Measurements from ENCODE around the gene LPAR2.

The LPAR2 gene

DNA sequence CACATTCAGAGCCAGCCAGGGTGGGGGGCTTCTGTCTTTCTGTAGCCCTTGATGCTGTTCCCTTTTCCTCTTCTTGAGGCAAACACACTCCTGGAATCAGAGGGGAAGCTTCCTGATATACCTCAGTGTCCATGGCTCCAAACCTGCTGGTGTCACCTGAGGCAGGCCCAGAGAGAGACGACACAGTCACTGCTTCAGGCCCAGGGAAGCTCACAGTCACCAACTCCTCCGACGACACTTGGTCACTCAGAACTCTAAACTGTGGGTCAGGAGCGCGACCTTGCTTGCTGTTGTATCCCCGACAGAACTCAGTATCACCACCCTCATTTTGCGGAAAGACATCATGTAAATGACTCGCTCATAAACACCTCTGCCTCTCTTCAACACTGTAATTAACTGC is 34.3 kb upstream of the LPAR2 start:
- Histone ChIP-seq H3K27me3 (ENCODE audit: control insufficient read depth in 2 of 2, insufficient read depth in 2 of 2, low read length in 2 of 2) (no peaks in the 10 kb centered on the region), H3K4me1 (ENCODE audit: control insufficient read depth in 2 of 2, insufficient read depth in 2 of 2, low read length in 2 of 2) (peaks cover 19 to 20% of the 10 kb centered on the region in 2 donors), H3K36me3 (ENCODE audit: control insufficient read depth in 2 of 2, insufficient read depth in 2 of 2, low read length in 2 of 2) (peaks cover 6 to 27% of the 10 kb centered on the region in 2 donors), H3K9ac (ENCODE audit: low read depth in 1 of 2, low read length in 2 of 2) (peak overlapping the region; percentile 84 to 91), H3K9me3 (ENCODE audit: control insufficient read depth in 2 of 2, low read length in 2 of 2) (no peaks in the 10 kb centered on the region), H3K4me3 (ENCODE audit: low read length in 2 of 2) (peak overlapping the region; percentile 86 to 95), H3K27ac (ENCODE audit: low read depth in 2 of 2, low read length in 2 of 2) (peak overlapping the region in 1 of 2 donors; percentile 35)

DNA sequence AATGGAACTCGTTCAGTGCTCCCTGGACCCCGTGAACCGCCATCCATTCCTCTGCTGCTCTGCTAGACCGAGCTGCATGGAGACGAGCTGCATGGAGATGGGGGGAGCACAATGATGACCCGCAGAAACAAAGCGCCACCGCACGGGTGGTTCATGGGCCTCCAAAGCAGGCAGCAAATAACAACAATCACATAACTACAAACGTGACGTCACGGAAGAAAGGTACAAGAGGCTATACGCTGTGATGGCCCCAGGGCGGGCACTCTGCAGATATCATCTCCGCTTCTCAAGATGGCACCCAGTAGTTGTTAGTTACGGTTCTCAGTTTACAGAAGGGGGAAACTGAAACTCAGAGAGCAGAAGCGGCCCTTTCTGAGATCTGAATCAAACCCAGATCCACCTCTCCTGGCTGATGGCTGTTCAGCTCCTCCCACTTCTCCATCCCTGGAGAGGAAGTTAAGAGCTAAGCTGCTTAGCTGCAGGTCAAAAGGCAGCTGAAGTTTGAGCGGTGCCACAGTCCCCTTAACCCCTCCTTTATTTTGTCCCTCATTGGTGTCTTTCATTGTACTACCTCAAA is 33.7 kb upstream of the LPAR2 start:
- H3K4me1 ChIP-seq (ENCODE audit: control insufficient read depth in 2 of 2, insufficient read depth in 2 of 2, low read length in 2 of 2): peaks cover 19 to 20% of the 10 kb centered on the region in 2 donors
- H3K9ac ChIP-seq (ENCODE audit: low read depth in 1 of 2, low read length in 2 of 2): peak overlapping the region in 1 of 2 donors; percentile 41
- H3K4me3 ChIP-seq (ENCODE audit: low read length in 2 of 2): peak overlapping the region in 1 of 2 donors; percentile 95

DNA sequence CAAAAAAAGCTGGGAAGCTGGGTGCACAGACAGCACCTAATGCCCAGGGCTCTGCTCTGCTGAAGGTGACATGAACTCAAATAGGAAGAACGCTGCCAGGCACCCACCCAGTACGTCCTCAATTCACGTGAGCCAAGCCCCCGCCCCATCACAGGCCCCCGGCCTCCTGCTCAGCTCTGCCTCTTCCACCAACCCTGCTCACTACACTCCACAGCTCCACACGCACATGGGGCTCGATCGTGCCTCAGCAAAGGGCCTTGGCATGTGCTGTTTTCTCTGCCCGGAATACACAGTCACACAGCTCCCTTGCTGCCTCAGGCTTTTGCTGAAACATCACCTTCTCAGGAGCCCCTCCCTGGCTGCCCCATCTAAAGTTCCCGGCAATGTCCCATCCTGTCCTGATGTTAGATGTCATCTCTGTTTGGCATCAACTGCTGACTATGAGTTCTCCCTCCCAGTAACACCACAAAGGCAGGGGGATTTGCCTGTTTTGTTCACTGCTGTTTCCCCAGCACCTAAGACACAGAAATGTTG is 33.2 kb upstream of the LPAR2 start:
- Histone ChIP-seq H3K4me3 (ENCODE audit: low read length in 2 of 2) (peak overlapping the region in 1 of 2 donors; percentile 95), H3K4me1 (ENCODE audit: control insufficient read depth in 2 of 2, insufficient read depth in 2 of 2, low read length in 2 of 2) (peaks cover 19 to 20% of the 10 kb centered on the region in 2 donors), H3K27ac (ENCODE audit: low read depth in 2 of 2, low read length in 2 of 2) (peak overlapping the region in 1 of 2 donors; percentile 78), H3K9me3 (ENCODE audit: control insufficient read depth in 2 of 2, low read length in 2 of 2) (no peaks in the 10 kb centered on the region), H3K9ac (ENCODE audit: low read depth in 1 of 2, low read length in 2 of 2) (peak overlapping the region in 1 of 2 donors; percentile 41), H3K36me3 (ENCODE audit: control insufficient read depth in 2 of 2, insufficient read depth in 2 of 2, low read length in 2 of 2) (peaks cover 17 to 38% of the 10 kb centered on the region in 2 donors), H3K27me3 (ENCODE audit: control insufficient read depth in 2 of 2, insufficient read depth in 2 of 2, low read length in 2 of 2) (no peaks in the 10 kb centered on the region)

More for the DNA sequence above, 33.7 kb upstream of the LPAR2 start:
- Histone ChIP-seq H3K27ac (ENCODE audit: low read depth in 2 of 2, low read length in 2 of 2) (peak overlapping the region in 1 of 2 donors; percentile 78), H3K9me3 (ENCODE audit: control insufficient read depth in 2 of 2, low read length in 2 of 2) (no peaks in the 10 kb centered on the region), H3K27me3 (ENCODE audit: control insufficient read depth in 2 of 2, insufficient read depth in 2 of 2, low read length in 2 of 2) (no peaks in the 10 kb centered on the region), H3K36me3 (ENCODE audit: control insufficient read depth in 2 of 2, insufficient read depth in 2 of 2, low read length in 2 of 2) (peaks cover 12 to 33% of the 10 kb centered on the region in 2 donors)

DNA sequence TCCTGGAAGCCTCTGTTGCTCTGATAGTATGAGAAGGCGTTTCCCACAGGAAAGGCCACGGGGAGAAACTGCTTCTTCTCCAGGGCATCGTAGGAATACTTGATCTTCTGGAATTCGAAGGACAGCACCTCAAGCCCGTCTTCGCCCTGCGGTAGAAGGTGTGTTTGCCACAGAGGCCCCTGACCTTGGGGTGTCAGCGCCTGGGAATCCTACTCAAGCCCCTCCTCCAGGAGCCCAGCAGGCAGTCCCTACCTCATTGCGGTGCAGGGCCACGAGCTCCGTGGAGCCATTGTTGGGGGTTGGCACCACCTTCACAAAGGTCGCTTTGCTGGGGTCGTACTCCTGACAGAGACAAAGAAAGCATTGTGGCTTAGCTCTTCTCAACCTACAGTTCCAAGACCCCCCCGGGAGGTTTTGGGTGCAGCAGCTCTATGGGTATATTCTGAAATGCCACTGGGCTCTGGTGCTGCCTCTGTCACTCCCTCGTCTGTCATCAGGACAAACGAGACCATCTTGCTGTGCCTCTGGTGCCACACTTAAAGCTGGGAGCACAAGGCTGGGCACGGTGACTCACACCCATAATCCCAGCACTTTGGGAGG is 31.7 kb upstream of the LPAR2 start:
- Histone ChIP-seq H3K27ac (ENCODE audit: low read depth in 2 of 2, low read length in 2 of 2) (no peak overlapping the region), H3K9ac (ENCODE audit: low read depth in 1 of 2, low read length in 2 of 2) (no peak overlapping the region), H3K36me3 (ENCODE audit: control insufficient read depth in 2 of 2, insufficient read depth in 2 of 2, low read length in 2 of 2) (peaks cover 31 to 53% of the 10 kb centered on the region in 2 donors), H3K27me3 (ENCODE audit: control insufficient read depth in 2 of 2, insufficient read depth in 2 of 2, low read length in 2 of 2) (no peaks in the 10 kb centered on the region), H3K9me3 (ENCODE audit: control insufficient read depth in 2 of 2, low read length in 2 of 2) (no peaks in the 10 kb centered on the region), H3K4me3 (ENCODE audit: low read length in 2 of 2) (no peak overlapping the region), H3K4me1 (ENCODE audit: control insufficient read depth in 2 of 2, insufficient read depth in 2 of 2, low read length in 2 of 2) (peaks cover 19 to 20% of the 10 kb centered on the region in 2 donors)

DNA sequence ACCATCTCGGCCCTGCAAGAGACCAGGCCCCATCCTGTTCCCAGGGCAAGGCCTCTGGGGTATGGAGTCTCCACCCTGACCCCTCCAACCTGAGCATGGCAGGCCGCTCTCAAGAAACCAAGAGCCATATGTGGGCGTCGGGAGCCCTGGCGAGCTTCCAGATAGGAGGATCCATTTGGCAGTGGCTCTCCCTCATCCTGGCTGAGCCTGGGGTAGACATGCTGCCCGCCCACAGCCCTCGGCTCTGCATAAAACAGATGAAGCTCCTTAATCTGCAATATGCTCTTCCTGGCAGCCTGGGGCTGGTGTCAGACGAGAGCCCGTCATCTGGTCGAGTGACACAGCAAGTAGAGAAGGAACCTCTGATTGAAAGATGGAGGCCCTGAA is 29.4 kb upstream of the LPAR2 start:
- H3K9me3 ChIP-seq (ENCODE audit: control insufficient read depth in 2 of 2, low read length in 2 of 2): no peaks in the 10 kb centered on the region
- no peak overlapping the region for H3K27ac ChIP-seq (ENCODE audit: low read depth in 2 of 2, low read length in 2 of 2)
- peaks cover 51 to 72% of the 10 kb centered on the region in 2 donors for H3K36me3 ChIP-seq (ENCODE audit: control insufficient read depth in 2 of 2, insufficient read depth in 2 of 2, low read length in 2 of 2)
- no peaks in the 10 kb centered on the region for H3K27me3 ChIP-seq (ENCODE audit: control insufficient read depth in 2 of 2, insufficient read depth in 2 of 2, low read length in 2 of 2)
- H3K4me1 ChIP-seq (ENCODE audit: control insufficient read depth in 2 of 2, insufficient read depth in 2 of 2, low read length in 2 of 2): peaks cover 12 to 13% of the 10 kb centered on the region in 2 donors
- no peak overlapping the region for H3K9ac ChIP-seq (ENCODE audit: low read depth in 1 of 2, low read length in 2 of 2)
- H3K4me3 ChIP-seq (ENCODE audit: low read length in 2 of 2): no peak overlapping the region

DNA sequence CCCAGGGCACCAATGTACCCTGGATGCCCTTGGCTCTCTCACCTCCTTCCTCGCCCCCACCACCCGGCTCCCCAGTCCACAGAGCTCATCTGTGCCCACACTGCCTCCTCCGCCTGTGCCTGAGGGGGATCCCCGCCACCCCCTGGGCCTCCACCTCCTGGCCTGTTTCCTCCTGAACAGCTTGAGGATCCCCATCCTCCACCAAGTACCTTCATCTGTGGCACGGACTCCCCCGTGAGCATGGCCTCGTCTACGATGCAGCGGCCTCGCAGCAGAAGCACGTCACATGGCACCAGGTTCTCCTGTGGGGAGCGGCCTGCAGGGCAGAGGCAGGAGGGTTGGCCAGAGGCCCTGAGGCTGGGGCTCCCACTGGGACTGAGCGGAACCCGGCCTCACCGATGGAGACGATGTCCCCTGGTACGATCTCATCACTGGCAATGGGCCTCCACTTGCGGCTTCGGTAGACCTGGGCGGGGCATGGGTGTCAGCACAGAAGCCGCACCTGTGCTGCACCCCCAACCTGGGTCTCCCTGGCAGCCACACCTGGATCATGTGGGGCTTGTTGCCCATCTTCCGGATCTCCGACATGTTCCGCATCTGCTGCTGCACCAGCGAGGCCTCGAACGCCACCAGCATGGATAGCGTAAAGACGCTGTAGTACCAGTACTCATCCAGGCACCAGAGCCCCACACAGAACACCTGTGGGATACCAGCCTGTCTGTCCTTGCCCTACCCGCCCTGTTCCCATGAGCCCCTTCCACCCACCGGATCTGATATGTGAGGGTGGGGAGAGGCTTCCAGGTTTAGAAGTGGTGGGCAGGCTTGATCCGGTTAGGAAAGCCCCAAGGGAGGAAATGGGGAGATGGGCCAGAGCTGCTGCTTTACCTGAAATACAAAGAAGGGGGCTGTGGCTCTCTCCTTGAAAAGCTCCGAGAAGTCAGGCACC is 28.7 kb upstream of the LPAR2 start:
- Histone ChIP-seq H3K4me3 (ENCODE audit: low read length in 2 of 2) (no peak overlapping the region), H3K9ac (ENCODE audit: low read depth in 1 of 2, low read length in 2 of 2) (no peak overlapping the region), H3K9me3 (ENCODE audit: control insufficient read depth in 2 of 2, low read length in 2 of 2) (no peaks in the 10 kb centered on the region), H3K36me3 (ENCODE audit: control insufficient read depth in 2 of 2, insufficient read depth in 2 of 2, low read length in 2 of 2) (peaks cover 57 to 76% of the 10 kb centered on the region in 2 donors), H3K27me3 (ENCODE audit: control insufficient read depth in 2 of 2, insufficient read depth in 2 of 2, low read length in 2 of 2) (no peaks in the 10 kb centered on the region), H3K4me1 (ENCODE audit: control insufficient read depth in 2 of 2, insufficient read depth in 2 of 2, low read length in 2 of 2) (peaks cover 5 to 8% of the 10 kb centered on the region in 2 donors), H3K27ac (ENCODE audit: low read depth in 2 of 2, low read length in 2 of 2) (no peak overlapping the region)

DNA sequence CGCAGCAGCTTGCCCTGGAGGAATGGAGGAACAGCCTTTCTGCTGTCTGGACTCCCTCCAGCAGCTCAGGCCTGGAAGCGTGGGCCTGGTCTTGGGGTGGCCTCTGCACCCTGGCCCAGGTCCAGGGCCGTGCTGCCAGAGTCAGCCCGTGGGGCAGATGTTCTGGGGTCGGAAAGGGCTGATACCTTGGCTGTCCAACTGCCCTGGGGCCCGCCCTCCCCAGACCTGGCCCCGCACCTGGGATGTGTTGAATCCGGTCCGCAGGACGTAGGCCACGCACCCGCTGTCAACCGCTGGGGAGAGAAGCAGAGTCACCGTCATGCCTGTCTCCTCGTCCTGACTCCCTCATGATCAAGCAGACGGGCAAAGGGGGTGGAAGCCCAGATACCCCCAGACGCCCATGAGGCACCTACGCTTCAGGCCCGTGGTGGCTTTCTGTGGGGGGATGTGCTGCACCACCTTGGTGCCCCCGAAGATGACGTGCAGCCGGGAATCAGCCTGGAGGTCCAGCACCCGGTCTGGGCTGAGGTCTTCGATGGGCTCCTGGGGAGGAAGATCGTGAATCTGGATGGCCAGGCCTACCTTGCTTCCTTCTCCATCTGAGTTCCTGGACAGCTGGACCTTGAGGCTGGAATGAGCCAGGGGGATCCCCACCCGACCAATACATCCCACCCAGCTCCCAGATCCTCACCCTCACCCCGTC is 27.8 kb upstream of the LPAR2 start:
- Histone ChIP-seq H3K9me3 (ENCODE audit: control insufficient read depth in 2 of 2, low read length in 2 of 2) (no peaks in the 10 kb centered on the region), H3K36me3 (ENCODE audit: control insufficient read depth in 2 of 2, insufficient read depth in 2 of 2, low read length in 2 of 2) (peaks cover 66 to 85% of the 10 kb centered on the region in 2 donors), H3K4me3 (ENCODE audit: low read length in 2 of 2) (no peak overlapping the region), H3K4me1 (ENCODE audit: control insufficient read depth in 2 of 2, insufficient read depth in 2 of 2, low read length in 2 of 2) (no peaks in the 10 kb centered on the region), H3K9ac (ENCODE audit: low read depth in 1 of 2, low read length in 2 of 2) (no peak overlapping the region), H3K27ac (ENCODE audit: low read depth in 2 of 2, low read length in 2 of 2) (no peak overlapping the region), H3K27me3 (ENCODE audit: control insufficient read depth in 2 of 2, insufficient read depth in 2 of 2, low read length in 2 of 2) (no peaks in the 10 kb centered on the region)

DNA sequence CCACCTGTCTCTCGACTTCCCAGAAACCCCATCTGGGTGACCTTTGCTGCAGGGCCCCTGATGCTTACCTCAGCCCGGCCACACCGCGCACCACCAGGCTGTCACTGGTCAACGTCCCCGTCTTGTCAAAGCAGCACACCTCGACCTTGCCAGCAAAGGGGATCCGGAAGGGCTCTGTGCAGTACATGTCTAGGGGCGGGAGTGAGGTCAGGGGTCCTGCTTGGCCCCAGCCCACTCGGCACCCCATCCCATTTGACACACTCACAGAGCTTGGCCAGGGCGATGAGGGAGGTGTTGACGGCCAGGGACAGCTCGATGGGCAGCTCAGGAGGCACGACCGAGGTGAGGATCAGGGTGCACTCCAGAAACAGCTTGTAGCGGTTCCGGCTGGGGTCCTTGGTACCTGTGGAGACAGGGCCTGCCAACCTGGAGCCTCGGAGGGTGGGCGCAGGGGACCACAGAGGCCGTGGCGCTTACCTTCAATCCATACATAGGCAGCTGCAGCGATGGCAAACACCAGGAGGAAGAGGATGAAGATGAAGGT is 27.1 kb upstream of the LPAR2 start:
- H3K4me1 ChIP-seq (ENCODE audit: control insufficient read depth in 2 of 2, insufficient read depth in 2 of 2, low read length in 2 of 2): no peaks in the 10 kb centered on the region
- no peaks in the 10 kb centered on the region for H3K9me3 ChIP-seq (ENCODE audit: control insufficient read depth in 2 of 2, low read length in 2 of 2)
- H3K4me3 ChIP-seq (ENCODE audit: low read length in 2 of 2): no peak overlapping the region
- no peak overlapping the region for H3K27ac ChIP-seq (ENCODE audit: low read depth in 2 of 2, low read length in 2 of 2)
- no peaks in the 10 kb centered on the region for H3K27me3 ChIP-seq (ENCODE audit: control insufficient read depth in 2 of 2, insufficient read depth in 2 of 2, low read length in 2 of 2)
- H3K36me3 ChIP-seq (ENCODE audit: control insufficient read depth in 2 of 2, insufficient read depth in 2 of 2, low read length in 2 of 2): peaks cover 72 to 88% of the 10 kb centered on the region in 2 donors
- H3K9ac ChIP-seq (ENCODE audit: low read depth in 1 of 2, low read length in 2 of 2): no peak overlapping the region

DNA sequence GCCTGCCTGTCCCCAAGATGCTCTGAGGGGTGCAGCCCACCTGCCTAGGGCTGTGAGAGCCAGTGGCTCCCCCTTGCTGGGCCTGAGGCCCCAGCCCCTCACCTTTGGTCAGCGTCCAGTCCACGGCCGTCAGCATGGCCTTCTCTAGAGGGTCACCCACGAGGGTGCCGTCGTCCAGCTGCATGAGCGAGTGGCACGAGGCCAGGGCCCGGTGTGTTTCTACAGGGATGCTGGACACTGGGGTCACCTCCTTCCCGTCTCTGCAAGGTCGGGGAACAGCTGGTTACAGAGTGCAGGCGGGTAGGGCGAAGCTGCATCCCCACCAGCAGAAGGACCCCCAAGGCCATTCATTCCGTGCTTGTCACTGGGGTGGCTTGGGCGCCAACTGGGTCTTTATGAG is 26.4 kb upstream of the LPAR2 start:
- Histone ChIP-seq H3K36me3 (ENCODE audit: control insufficient read depth in 2 of 2, insufficient read depth in 2 of 2, low read length in 2 of 2) (peaks cover 75 to 83% of the 10 kb centered on the region in 2 donors), H3K27ac (ENCODE audit: low read depth in 2 of 2, low read length in 2 of 2) (no peak overlapping the region), H3K9ac (ENCODE audit: low read depth in 1 of 2, low read length in 2 of 2) (no peak overlapping the region), H3K4me3 (ENCODE audit: low read length in 2 of 2) (no peak overlapping the region), H3K9me3 (ENCODE audit: control insufficient read depth in 2 of 2, low read length in 2 of 2) (no peaks in the 10 kb centered on the region), H3K27me3 (ENCODE audit: control insufficient read depth in 2 of 2, insufficient read depth in 2 of 2, low read length in 2 of 2) (no peaks in the 10 kb centered on the region), H3K4me1 (ENCODE audit: control insufficient read depth in 2 of 2, insufficient read depth in 2 of 2, low read length in 2 of 2) (no peaks in the 10 kb centered on the region)

Measured in mucosa of rectum (tissue), 2 donors.